ENCODE results near the gene SLC4A2. TPM values are rescaled to one million over a fixed set of nuclear protein-coding genes. Genes with fewer than 3 reads are reported as not detected.

SLC4A2 gene
- total and polyA plus RNA-seq, 7 donors = 26.5 to 39.8 (median 32.0) TPM

DNA sequence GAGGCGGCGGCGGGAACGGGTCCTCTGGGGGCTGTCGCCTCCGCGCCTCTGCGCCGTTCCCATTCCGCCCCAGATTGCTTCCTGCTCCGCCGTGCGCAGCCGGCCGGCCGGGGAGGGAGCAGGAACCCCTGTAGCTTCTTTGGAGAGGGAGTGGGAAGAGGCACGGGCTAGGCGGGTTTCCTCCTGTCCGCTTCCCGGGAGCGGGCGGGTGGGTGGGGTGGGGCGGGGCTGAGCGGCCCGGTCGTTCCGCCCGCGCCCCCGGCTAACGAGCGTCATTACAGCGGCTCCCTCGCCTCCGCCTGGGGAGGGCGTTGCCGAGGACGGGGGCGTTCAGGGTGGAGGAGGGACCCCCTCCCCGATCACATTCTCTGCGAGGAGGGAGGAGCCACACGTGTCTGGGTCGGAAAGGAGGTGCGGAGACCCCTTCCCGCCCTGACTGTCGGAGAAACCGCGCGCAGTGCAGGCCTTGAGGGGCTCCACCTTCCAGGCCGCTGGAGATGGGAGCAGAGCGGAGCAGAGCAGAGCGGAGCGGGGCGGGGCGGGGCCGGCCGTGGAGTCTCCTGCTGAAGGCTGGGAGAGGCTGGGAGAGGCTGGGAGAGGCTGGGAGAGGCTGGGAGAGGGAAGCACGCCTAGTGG, 66.6 kb downstream of the SLC4A2 start:
- Histone ChIP-seq H3K4me1 (peaks cover 20% of the 10 kb centered on the region), H3K27ac (no peak overlapping the region), H3K36me3 (ENCODE audit: insufficient read depth in 1 of 2, low read depth in 1 of 2) (peaks cover 0 to 62% of the 10 kb centered on the region in 2 donors), H3K27me3 (ENCODE audit: insufficient read depth in 3 of 3, low read length in 2 of 3) (no peaks in the 10 kb centered on the region), H3K4me3 (peak overlapping the region; percentile 64), H3K9me3 (no peaks in the 10 kb centered on the region)
- ATAC-seq (peak in 3 of 4 donors; percentile 6 to 25 (median 17)), DNase-seq (no peak)
- TF ChIP-seq CTCF (IDR thresholded peaks at IDR 0.05) = no peak
- 16 to 23% (median 16%) methylated on average over 28 to 58 of the region's 58 CpGs for WGBS, 3 donors
- intact Hi-C loops (cut with DNase I) = loop anchor here in 1 of 2 donors (2.0 kb wide), 1 partner anchor 177 kb away; no protein-coding TSS in a partner anchor

Other genes starting within 250 kb of the SLC4A2 start
- gene AOC1, start 207.1 kb upstream of the SLC4A2 start, total RNA-seq = under 1 TPM in 1 of 4 donors, not detected in 3; 0.08 TPM
- gene AOC1, start 207.1 kb upstream of the SLC4A2 start, polyA plus RNA-seq = under 1 TPM in 1 of 3 donors, not detected in 2; 0.25 TPM
- under 1 TPM; 0.21 to 0.39 (median 0.22) TPM for gene KCNH2, start 81.3 kb upstream of the SLC4A2 start, total RNA-seq
- gene KCNH2, start 81.3 kb upstream of the SLC4A2 start, polyA plus RNA-seq = under 1 TPM; 0.18 to 0.48 (median 0.20) TPM
- 10 to 100 TPM in 1 of 4 donors, 1 to 10 TPM in 3; 5.8 to 13.2 (median 6.3) TPM for gene NOS3, start 68.6 kb upstream of the SLC4A2 start, total RNA-seq
- 1 to 10 TPM; 1.4 to 5.7 (median 5.0) TPM for gene NOS3, start 68.6 kb upstream of the SLC4A2 start, polyA plus RNA-seq
- gene ATG9B, start 35.1 kb upstream of the SLC4A2 start, total RNA-seq = not detected
- gene ATG9B, start 35.1 kb upstream of the SLC4A2 start, polyA plus RNA-seq = under 1 TPM; 0.12 to 0.18 (median 0.18) TPM
- gene ABCB8, start 31.1 kb upstream of the SLC4A2 start, total RNA-seq = 10 to 100 TPM; 13.2 to 20.7 (median 19.2) TPM
- 10 to 100 TPM in 2 of 3 donors, 1 to 10 TPM in 1; 9.3 to 16.6 (median 12.9) TPM for gene ABCB8, start 31.1 kb upstream of the SLC4A2 start, polyA plus RNA-seq
- gene ASIC3, start 11.1 kb upstream of the SLC4A2 start, total RNA-seq = 1 to 10 TPM; 2.1 to 6.2 (median 3.9) TPM
- gene ASIC3, start 11.1 kb upstream of the SLC4A2 start, polyA plus RNA-seq = 1 to 10 TPM; 1.8 to 5.0 (median 1.8) TPM
- gene CDK5, start 1.7 kb upstream of the SLC4A2 start, total RNA-seq = 1 to 10 TPM; 3.8 to 6.4 (median 5.4) TPM
- gene CDK5, start 1.7 kb upstream of the SLC4A2 start, polyA plus RNA-seq = 10 to 100 TPM in 1 of 3 donors, 1 to 10 TPM in 2; 5.7 to 15.2 (median 6.2) TPM
- 100 to 1,000 TPM in 3 of 4 donors, 10 to 100 TPM in 1; 87.1 to 126 (median 111) TPM for gene FASTK, start 21.2 kb downstream of the SLC4A2 start, total RNA-seq
- 100 to 1,000 TPM; 132 to 194 (median 151) TPM for gene FASTK, start 21.2 kb downstream of the SLC4A2 start, polyA plus RNA-seq
- gene TMUB1, start 23.9 kb downstream of the SLC4A2 start, total RNA-seq = 10 to 100 TPM; 41.7 to 55.5 (median 44.4) TPM
- 100 to 1,000 TPM in 1 of 3 donors, 10 to 100 TPM in 2; 76.9 to 121 (median 85.3) TPM for gene TMUB1, start 23.9 kb downstream of the SLC4A2 start, polyA plus RNA-seq
- gene AGAP3, start 26.9 kb downstream of the SLC4A2 start, total RNA-seq = 10 to 100 TPM; 39.3 to 52.2 (median 51.4) TPM
- 10 to 100 TPM; 38.4 to 75.3 (median 44.7) TPM for gene AGAP3, start 26.9 kb downstream of the SLC4A2 start, polyA plus RNA-seq
- 1 to 10 TPM in 1 of 4 donors, under 1 TPM in 2, not detected in 1; 0.38 to 1.9 (median 0.91) TPM for gene GBX1, start 108.1 kb downstream of the SLC4A2 start, total RNA-seq
- gene GBX1, start 108.1 kb downstream of the SLC4A2 start, polyA plus RNA-seq = under 1 TPM; 0.07 to 0.93 (median 0.21) TPM
- 10 to 100 TPM in 3 of 4 donors, 1 to 10 TPM in 1; 9.7 to 29.6 (median 23.0) TPM for gene ASB10, start 127.7 kb downstream of the SLC4A2 start, total RNA-seq
- gene ASB10, start 127.7 kb downstream of the SLC4A2 start, polyA plus RNA-seq = 10 to 100 TPM in 2 of 3 donors, 1 to 10 TPM in 1; 3.8 to 25.2 (median 22.5) TPM
- under 1 TPM in 1 of 4 donors, not detected in 3; 0.83 TPM for gene H2BK1, start 150.9 kb downstream of the SLC4A2 start, total RNA-seq
- gene H2BK1, start 150.9 kb downstream of the SLC4A2 start, polyA plus RNA-seq = not detected
- 10 to 100 TPM; 35.7 to 66.7 (median 57.5) TPM for gene ABCF2, start 167.6 kb downstream of the SLC4A2 start, total RNA-seq
- gene ABCF2, start 167.6 kb downstream of the SLC4A2 start, polyA plus RNA-seq = 10 to 100 TPM; 49.8 to 94.0 (median 66.3) TPM
- gene CHPF2, start 172.9 kb downstream of the SLC4A2 start, total RNA-seq = 10 to 100 TPM in 3 of 4 donors, 1 to 10 TPM in 1; 8.8 to 19.8 (median 11.4) TPM
- 10 to 100 TPM in 1 of 3 donors, 1 to 10 TPM in 2; 5.3 to 19.2 (median 8.0) TPM for gene CHPF2, start 172.9 kb downstream of the SLC4A2 start, polyA plus RNA-seq
- 100 to 1,000 TPM in 3 of 4 donors, 10 to 100 TPM in 1; 92.5 to 138 (median 108) TPM for gene SMARCD3, start 189.1 kb downstream of the SLC4A2 start, total RNA-seq
- gene SMARCD3, start 189.1 kb downstream of the SLC4A2 start, polyA plus RNA-seq = 10 to 100 TPM; 38.3 to 75.8 (median 58.5) TPM

All from psoas muscle (tissue), 8 donors.